ENCODE data around the gene FAM156A. TPM values are rescaled to one million over a fixed set of nuclear protein-coding genes. Genes with fewer than 3 reads are reported as not detected.
"Not testable (repeated sequence)": the region's sequence is repeated elsewhere in the genome, so short reads cannot be mapped to it uniquely, and the experiment has no call there.

Gene FAM156A
- polyA plus RNA-seq, 3 donors, result 3.4 to 92.6 (median 5.6) TPM

DNA sequence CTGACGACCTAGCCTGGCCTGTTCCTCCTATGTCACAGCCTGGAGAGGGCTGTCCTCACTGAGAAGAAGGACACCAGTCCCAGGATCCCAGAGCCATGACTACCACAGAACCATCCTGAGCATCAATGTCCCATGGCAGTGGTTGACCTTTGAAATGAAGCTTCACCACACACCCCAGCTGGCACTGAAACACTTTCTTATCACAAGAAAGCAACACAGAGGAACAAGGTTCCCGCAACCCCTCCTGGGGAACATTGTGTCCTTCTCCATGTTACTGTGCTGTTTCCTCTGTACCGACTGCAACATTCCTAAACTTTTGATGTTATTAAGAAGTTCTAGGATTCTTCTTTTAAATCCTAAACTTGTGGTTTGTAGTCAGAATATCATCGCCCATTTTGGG is 21.2 kb upstream of the FAM156A start:
- Mint-ChIP-seq H3K9me3 (no peaks in the 10 kb centered on the region), H3K4me3 (no peak overlapping the region), H3K36me3 (no peaks in the 10 kb centered on the region), H3K4me1 (peaks cover 3% of the 10 kb centered on the region), H3K27me3 (ENCODE audit: low read depth in 3 of 3) (peaks cover 0 to 25% (median 1%) of the 10 kb centered on the region in 3 donors), H3K27ac (no peak overlapping the region)
- H3K27ac ChIP-seq (ENCODE audit: low read depth in 1 of 2, low read length in 2 of 2), result no peak overlapping the region
- no peak overlapping the region for H3K4me2 ChIP-seq (replicated peaks; ENCODE audit: extremely low read depth, low read length, poor library complexity, severe bottlenecking)
- H2AFZ ChIP-seq (ENCODE audit: insufficient read depth, low read depth, low read length, poor library complexity, severe bottlenecking), result no peak overlapping the region
- no peak for TF ChIP-seq CTCF (IDR thresholded peaks at IDR 0.05)
- no CpG with 5 or more reads among the region's 4 CpGs for WGBS (ENCODE audit: insufficient coverage)
- no peaks in the 10 kb centered on the region for H3K36me3 ChIP-seq (replicated peaks in 1 of 2; ENCODE audit: control insufficient read depth in 1 of 2, insufficient read depth in 2 of 2, low read length in 2 of 2)
- no peaks in the 10 kb centered on the region for H4K20me1 ChIP-seq (ENCODE audit: insufficient read depth, low read length)
- H3K9ac ChIP-seq (ENCODE audit: insufficient read depth, low read length, poor library complexity, severe bottlenecking), result no peak overlapping the region
- DNase-seq, result no peak
- H3K4me1 ChIP-seq (ENCODE audit: control insufficient read depth in 1 of 2, insufficient read depth in 2 of 2, low read length in 2 of 2), result no peaks in the 10 kb centered on the region
- no peaks in the 10 kb centered on the region for H3K9me3 ChIP-seq (replicated peaks in 1 of 2; ENCODE audit: control insufficient read depth in 1 of 2, insufficient read depth in 1 of 2, low read length in 2 of 2)
- H3K4me3 ChIP-seq (replicated peaks in 1 of 3; ENCODE audit: low read depth in 2 of 3, low read length in 3 of 3), result no peak overlapping the region
- H3K27me3 ChIP-seq (ENCODE audit: control insufficient read depth in 2 of 2, insufficient read depth in 2 of 2, low read length in 2 of 2), result no peaks in the 10 kb centered on the region
- intact Hi-C loops (cut with micrococcal nuclease), result no loop called here
- H3K79me2 ChIP-seq (ENCODE audit: insufficient read depth, low read length), result no peaks in the 10 kb centered on the region

GRCh38 chrX:52977953-52978352 is 19.6 kb upstream of the FAM156A start:
- no peak for DNase-seq
- TF ChIP-seq CTCF (IDR thresholded peaks at IDR 0.05), result no peak
- Histone ChIP-seq H2AFZ (ENCODE audit: insufficient read depth, low read depth, low read length, poor library complexity, severe bottlenecking) (no peak overlapping the region), H3K4me3 (replicated peaks in 1 of 3; ENCODE audit: low read depth in 2 of 3, low read length in 3 of 3) (no peak overlapping the region), H3K4me1 (ENCODE audit: control insufficient read depth in 1 of 2, insufficient read depth in 2 of 2, low read length in 2 of 2) (no peaks in the 10 kb centered on the region), H3K9me3 (replicated peaks in 1 of 2; ENCODE audit: control insufficient read depth in 1 of 2, insufficient read depth in 1 of 2, low read length in 2 of 2) (no peaks in the 10 kb centered on the region), H3K4me2 (replicated peaks; ENCODE audit: extremely low read depth, low read length, poor library complexity, severe bottlenecking) (no peak overlapping the region), H3K36me3 (replicated peaks in 1 of 2; ENCODE audit: control insufficient read depth in 1 of 2, insufficient read depth in 2 of 2, low read length in 2 of 2) (no peaks in the 10 kb centered on the region), H3K27me3 (ENCODE audit: control insufficient read depth in 2 of 2, insufficient read depth in 2 of 2, low read length in 2 of 2) (no peaks in the 10 kb centered on the region), H3K79me2 (ENCODE audit: insufficient read depth, low read length) (no peaks in the 10 kb centered on the region), H3K9ac (ENCODE audit: insufficient read depth, low read length, poor library complexity, severe bottlenecking) (no peak overlapping the region), H3K27ac (ENCODE audit: low read depth in 1 of 2, low read length in 2 of 2) (no peak overlapping the region), H4K20me1 (ENCODE audit: insufficient read depth, low read length) (no peaks in the 10 kb centered on the region)
- intact Hi-C loops (cut with micrococcal nuclease), result no loop called here
- Mint-ChIP-seq H3K9me3 (peaks cover 0 to 3% (median 0%) of the 10 kb centered on the region in 7 donors), H3K27ac (no peak overlapping the region), H3K4me1 (peaks cover 3% of the 10 kb centered on the region), H3K36me3 (no peaks in the 10 kb centered on the region), H3K27me3 (ENCODE audit: low read depth in 3 of 3) (peaks cover 0 to 19% (median 0%) of the 10 kb centered on the region in 3 donors), H3K4me3 (no peak overlapping the region)
- no CpG with 5 or more reads among the region's 2 CpGs for WGBS (ENCODE audit: insufficient coverage)

- H3K4me3 Mint-ChIP-seq; H3K27ac ChIP-seq (ENCODE audit: low read depth in 1 of 2, low read length in 2 of 2); intact Hi-C loops (cut with micrococcal nuclease); H3K9me3 ChIP-seq (replicated peaks in 1 of 2; ENCODE audit: control insufficient read depth in 1 of 2, insufficient read depth in 1 of 2, low read length in 2 of 2); H3K27me3 ChIP-seq (ENCODE audit: control insufficient read depth in 2 of 2, insufficient read depth in 2 of 2, low read length in 2 of 2); H3K4me3 ChIP-seq (replicated peaks in 1 of 3; ENCODE audit: low read depth in 2 of 3, low read length in 3 of 3); H3K36me3 ChIP-seq (replicated peaks in 1 of 2; ENCODE audit: control insufficient read depth in 1 of 2, insufficient read depth in 2 of 2, low read length in 2 of 2); H3K9me3 Mint-ChIP-seq; H4K20me1 ChIP-seq (ENCODE audit: insufficient read depth, low read length); H3K4me1 ChIP-seq (ENCODE audit: control insufficient read depth in 1 of 2, insufficient read depth in 2 of 2, low read length in 2 of 2); H3K4me2 ChIP-seq (replicated peaks; ENCODE audit: extremely low read depth, low read length, poor library complexity, severe bottlenecking); H2AFZ ChIP-seq (ENCODE audit: insufficient read depth, low read depth, low read length, poor library complexity, severe bottlenecking); H3K27ac Mint-ChIP-seq; DNase-seq; H3K9ac ChIP-seq (ENCODE audit: insufficient read depth, low read length, poor library complexity, severe bottlenecking); H3K36me3 Mint-ChIP-seq; H3K4me1 Mint-ChIP-seq; H3K79me2 ChIP-seq (ENCODE audit: insufficient read depth, low read length): not testable (repeated sequence)
- peaks cover 0 to 19% (median 0%) of the 10 kb centered on the region in 3 donors for H3K27me3 Mint-ChIP-seq (ENCODE audit: low read depth in 3 of 3)
- no CpG with 5 or more reads among the region's 11 CpGs for WGBS (ENCODE audit: insufficient coverage)
Observed at GRCh38 chrX:52975576-52975975, 17.3 kb upstream of the FAM156A start.
